ENCODE data around the gene SIAE.

DNA sequence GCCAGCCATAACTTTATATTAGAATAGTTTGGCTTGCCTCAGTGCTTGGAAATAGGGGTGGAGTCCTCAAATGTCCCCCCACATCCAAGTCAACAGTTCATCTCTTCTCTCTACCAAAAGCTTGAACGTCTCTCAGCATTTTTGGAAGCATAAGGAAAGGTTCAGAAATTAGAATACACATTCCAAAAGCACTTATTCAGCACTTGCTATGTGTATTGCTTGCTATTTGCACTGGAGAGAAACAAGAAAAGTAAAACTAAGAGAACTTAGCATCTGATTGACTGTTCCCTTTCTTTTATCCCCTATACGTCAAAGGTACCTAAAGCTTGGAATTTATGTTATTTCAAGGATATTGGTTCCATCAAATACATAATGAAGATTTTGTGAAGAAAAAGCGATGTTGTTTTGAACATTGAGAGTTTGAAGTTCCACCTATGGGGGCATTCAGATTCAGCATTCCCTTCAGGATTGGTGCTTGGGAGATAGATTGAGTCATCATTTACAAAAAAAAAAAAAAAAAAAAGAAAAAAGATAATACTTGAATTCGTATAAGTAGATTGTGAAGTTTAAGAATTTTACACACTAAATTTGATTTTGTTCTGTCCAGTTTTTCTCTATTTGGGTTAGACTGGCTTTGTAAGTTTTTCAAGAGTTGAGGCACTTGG is 49.5 kb downstream of the SIAE start:
- TF ChIP-seq POLR2A (IDR thresholded peaks at IDR 0.05; ENCODE audit: low read depth, low read length) (no peak), TAF1 (IDR thresholded peaks at IDR 0.05; ENCODE audit: low read depth, low read length) (no peak), POLR2AphosphoS5 (IDR thresholded peaks at IDR 0.05; ENCODE audit: low read depth, low read length) (no peak)

Data from GM12891 (cell line).